Limb (tissue), 2 donors: ENCODE measurements around the gene TMEM245.
A peak's percentile ranks its signal among the peaks of the same experiment; 100 is the strongest.

Experiments
- DNase-seq, 2 donors: peaks; one replicate each; pipeline ENCODE4 v3.0.0-alpha.2; 2016; ENCODE audit errors: extremely low spot score in 2 of 2

Gene TMEM245

GRCh38 chr9:109101810-109102209, 17.9 kb downstream of the TMEM245 start:
- no peak for DNase-seq

GRCh38 chr9:109101202-109101595, 18.5 kb downstream of the TMEM245 start:
- DNase-seq, result no peak

GRCh38 chr9:109100543-109101201, 19.1 kb downstream of the TMEM245 start:
- DNase-seq, result no peak

- DNase-seq, result peak in 1 of 2 donors; percentile 48
Measured at GRCh38 chr9:109098960-109099308, 20.8 kb downstream of the TMEM245 start.

GRCh38 chr9:109098171-109098959, 21.4 kb downstream of the TMEM245 start:
- peak; percentile 36 to 61 for DNase-seq

GRCh38 chr9:109097146-109097545, 22.6 kb downstream of the TMEM245 start:
- no peak for DNase-seq

- DNase-seq, result no peak
Measured at GRCh38 chr9:109095321-109095720, 24.4 kb downstream of the TMEM245 start.

- DNase-seq, result no peak
Measured at GRCh38 chr9:109094268-109094667, 25.5 kb downstream of the TMEM245 start.

- no peak for DNase-seq
Measured at GRCh38 chr9:109092587-109092986, 27.2 kb downstream of the TMEM245 start.

- DNase-seq, result no peak
Measured at GRCh38 chr9:109092051-109092580, 27.6 kb downstream of the TMEM245 start.

GRCh38 chr9:109088221-109088620, 31.5 kb downstream of the TMEM245 start:
- no peak for DNase-seq

GRCh38 chr9:109087795-109088194, 32.0 kb downstream of the TMEM245 start:
- no peak for DNase-seq

GRCh38 chr9:109086221-109086620, 33.5 kb downstream of the TMEM245 start:
- DNase-seq, result no peak

- DNase-seq, result no peak
Measured at GRCh38 chr9:109085510-109085909, 34.2 kb downstream of the TMEM245 start.

- no peak for DNase-seq
Measured at GRCh38 chr9:109083813-109084405, 35.8 kb downstream of the TMEM245 start.

GRCh38 chr9:109083141-109083540, 36.6 kb downstream of the TMEM245 start:
- no peak for DNase-seq

- no peak for DNase-seq
Measured at GRCh38 chr9:109082091-109082620, 37.6 kb downstream of the TMEM245 start.

- DNase-seq, result no peak
Measured at GRCh38 chr9:109074236-109074889, 45.4 kb downstream of the TMEM245 start.

- no peak for DNase-seq
Measured at GRCh38 chr9:109072821-109073435, 46.8 kb downstream of the TMEM245 start.

GRCh38 chr9:109072133-109072692, 47.5 kb downstream of the TMEM245 start:
- no peak for DNase-seq

- DNase-seq, result no peak
Measured at GRCh38 chr9:109068764-109069163, 51.0 kb downstream of the TMEM245 start.
